Upper lobe of right lung (tissue), 1 donor: ENCODE measurements around the gene OPCML. TPM values are rescaled to one million over a fixed set of nuclear protein-coding genes. Genes with fewer than 3 reads are reported as not detected.

Source experiments
- ATAC-seq: fragments of 200-7000 bp; cut with Tn5 transposase; one replicate; pipeline ENCODE4 v1.9.1; 2020; ENCODE audit warnings: mild to moderate bottlenecking, moderate library complexity
- DNase-seq: peaks from one replicate; pipeline ENCODE4 v3.0.0-alpha.2; 2020
- H3K27ac ChIP-seq: fragments of 200-600 bp; one replicate; pipeline ENCODE4 v1.8.0; 2022
- H3K27me3 ChIP-seq: fragments of 200-600 bp; one replicate; pipeline ENCODE4 v1.8.0; 2022; ENCODE audit warnings: mild to moderate bottlenecking
- H3K36me3 ChIP-seq: fragments of 200-600 bp; one replicate; pipeline ENCODE4 v1.8.0; 2022
- H3K4me1 ChIP-seq: fragments of 200-600 bp; one replicate; pipeline ENCODE4 v1.8.0; 2022
- H3K4me3 ChIP-seq: fragments of 200-600 bp; one replicate; pipeline ENCODE4 v1.8.0; 2022; ENCODE audit warnings: mild to moderate bottlenecking
- H3K9me3 ChIP-seq: fragments of 200-600 bp; one replicate; pipeline ENCODE4 v1.8.0; 2022
- CTCF ChIP-seq: fragments of 200-600 bp; IDR thresholded peaks from one replicate; pipeline ENCODE4 v1.8.0; 2022; ENCODE audit warnings: antibody characterized with exemption
- intact Hi-C: fragments of 100-400 bp; cut with DNase I; formaldehyde crosslinking; loops from one replicate; pipeline ENCODE4 v1.11.0; 2022
- total RNA-seq: library from RNA; stranded (reverse); fragmentation: NEBNext Ultra II Directional; extraction: Animal tissue kit (Norgen Biotek cat#: 25700); gene quantifications from one replicate; pipeline ENCODE4 v1.2.1, GENCODE V29; 2021
- donor health status: DM: no; HTN: yes; CAD: no; lungs with severe emphysema.

Gene OPCML
- total RNA-seq, 1 donor from 2014 or later = not detected

GRCh38 chr11:133476570-133477250 is 55.6 kb downstream of the OPCML start:
- no peaks in the 10 kb centered on the region for H3K9me3 ChIP-seq
- H3K36me3 ChIP-seq = no peaks in the 10 kb centered on the region
- no peaks in the 10 kb centered on the region for H3K27me3 ChIP-seq
- H3K27ac ChIP-seq = no peak overlapping the region
- H3K4me1 ChIP-seq = no peaks in the 10 kb centered on the region
- no peak for ATAC-seq
- no peak for TF ChIP-seq CTCF
- intact Hi-C loops = no loop called here
- no peak for DNase-seq
- no peak overlapping the region for H3K4me3 ChIP-seq

- no peak for TF ChIP-seq CTCF
- intact Hi-C loops = no loop called here
- Histone ChIP-seq H3K9me3 (no peaks in the 10 kb centered on the region), H3K27me3 (no peaks in the 10 kb centered on the region), H3K4me1 (no peaks in the 10 kb centered on the region), H3K4me3 (no peak overlapping the region), H3K27ac (no peak overlapping the region), H3K36me3 (no peaks in the 10 kb centered on the region)
- no peak for DNase-seq
- no peak for ATAC-seq
Observed at GRCh38 chr11:133474461-133474860, 57.8 kb downstream of the OPCML start.

- DNase-seq (no peak), ATAC-seq (no peak)
- no peaks in the 10 kb centered on the region for H3K4me1 ChIP-seq
Observed at GRCh38 chr11:133467686-133468085, 64.6 kb downstream of the OPCML start.

GRCh38 chr11:133443206-133443747 is 89.0 kb downstream of the OPCML start:
- no peak for TF ChIP-seq CTCF
- H3K27me3 ChIP-seq = no peaks in the 10 kb centered on the region
- no peaks in the 10 kb centered on the region for H3K36me3 ChIP-seq
- ATAC-seq (no peak), DNase-seq (no peak)
- H3K4me3 ChIP-seq = no peak overlapping the region
- no peak overlapping the region for H3K27ac ChIP-seq
- H3K9me3 ChIP-seq = no peaks in the 10 kb centered on the region
- H3K4me1 ChIP-seq = no peaks in the 10 kb centered on the region
- intact Hi-C loops = no loop called here

More at GRCh38 chr11:133467686-133468085, 64.6 kb downstream of the OPCML start:
- no peaks in the 10 kb centered on the region for H3K9me3 ChIP-seq
- no peaks in the 10 kb centered on the region for H3K36me3 ChIP-seq
- intact Hi-C loops = no loop called here
- TF ChIP-seq CTCF = no peak
- H3K4me3 ChIP-seq = no peak overlapping the region
- H3K27me3 ChIP-seq = no peaks in the 10 kb centered on the region
- H3K27ac ChIP-seq = no peak overlapping the region

GRCh38 chr11:133441964-133442660 is 90.2 kb downstream of the OPCML start:
- Histone ChIP-seq H3K9me3 (no peaks in the 10 kb centered on the region), H3K4me3 (no peak overlapping the region), H3K27ac (no peak overlapping the region), H3K36me3 (no peaks in the 10 kb centered on the region), H3K4me1 (no peaks in the 10 kb centered on the region), H3K27me3 (no peaks in the 10 kb centered on the region)
- ATAC-seq (no peak), DNase-seq (no peak)
- no peak for TF ChIP-seq CTCF
- intact Hi-C loops = no loop called here
